GM12872 (cell line): ENCODE results near the gene EXTL1.

Experiments used
- TF ChIP-seq, protein P1 (sequence below): IDR thresholded peaks from 3 replicates; pipeline ENCODE4 v1.5.1; 2011; ENCODE audit warnings: low read depth, mild to moderate bottlenecking, low read length, moderate library complexity; ENCODE audit not compliant: insufficient read depth

Gene EXTL1

DNA sequence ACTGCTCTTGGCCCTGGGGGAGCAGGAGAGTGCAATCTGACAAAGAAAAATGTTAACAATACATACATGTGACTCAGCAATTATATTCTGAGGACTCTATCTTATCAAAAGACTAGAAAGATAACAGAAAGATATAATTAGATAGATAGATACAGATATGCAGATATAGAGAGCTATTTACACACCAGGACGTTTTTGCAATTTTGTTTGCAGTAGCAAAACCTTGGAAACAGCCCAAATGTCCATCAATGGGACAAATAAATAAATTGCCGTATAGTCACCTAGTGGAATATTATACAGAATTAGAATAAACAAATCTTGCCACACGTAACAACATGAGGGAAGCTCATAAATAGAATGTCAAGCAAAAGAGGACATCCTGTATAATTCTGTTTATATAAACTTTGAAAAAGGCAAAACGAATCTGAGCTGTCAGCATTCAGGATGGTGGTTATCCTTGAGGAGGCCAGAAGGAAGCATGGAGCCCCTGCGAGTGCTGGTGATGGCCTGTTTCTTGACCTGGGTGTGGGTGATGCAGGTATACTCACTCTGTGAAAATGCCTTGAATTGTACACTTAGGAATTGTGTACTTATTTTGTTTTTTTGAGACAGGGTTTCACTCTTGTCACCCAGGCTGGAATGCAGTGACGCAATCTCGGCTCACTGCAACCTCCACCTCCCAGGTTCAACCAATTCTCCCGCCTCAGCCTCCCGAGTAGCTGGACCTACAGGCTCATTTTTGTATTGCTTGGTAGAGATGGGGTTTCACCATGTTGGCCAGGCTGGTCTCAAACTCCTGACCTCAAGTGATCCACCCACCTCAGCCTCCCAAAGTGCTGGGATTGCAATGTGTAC, 58.6 kb downstream of the EXTL1 start:
- TF ChIP-seq, protein P1, sequence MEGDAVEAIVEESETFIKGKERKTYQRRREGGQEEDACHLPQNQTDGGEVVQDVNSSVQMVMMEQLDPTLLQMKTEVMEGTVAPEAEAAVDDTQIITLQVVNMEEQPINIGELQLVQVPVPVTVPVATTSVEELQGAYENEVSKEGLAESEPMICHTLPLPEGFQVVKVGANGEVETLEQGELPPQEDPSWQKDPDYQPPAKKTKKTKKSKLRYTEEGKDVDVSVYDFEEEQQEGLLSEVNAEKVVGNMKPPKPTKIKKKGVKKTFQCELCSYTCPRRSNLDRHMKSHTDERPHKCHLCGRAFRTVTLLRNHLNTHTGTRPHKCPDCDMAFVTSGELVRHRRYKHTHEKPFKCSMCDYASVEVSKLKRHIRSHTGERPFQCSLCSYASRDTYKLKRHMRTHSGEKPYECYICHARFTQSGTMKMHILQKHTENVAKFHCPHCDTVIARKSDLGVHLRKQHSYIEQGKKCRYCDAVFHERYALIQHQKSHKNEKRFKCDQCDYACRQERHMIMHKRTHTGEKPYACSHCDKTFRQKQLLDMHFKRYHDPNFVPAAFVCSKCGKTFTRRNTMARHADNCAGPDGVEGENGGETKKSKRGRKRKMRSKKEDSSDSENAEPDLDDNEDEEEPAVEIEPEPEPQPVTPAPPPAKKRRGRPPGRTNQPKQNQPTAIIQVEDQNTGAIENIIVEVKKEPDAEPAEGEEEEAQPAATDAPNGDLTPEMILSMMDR = no peak

DNA sequence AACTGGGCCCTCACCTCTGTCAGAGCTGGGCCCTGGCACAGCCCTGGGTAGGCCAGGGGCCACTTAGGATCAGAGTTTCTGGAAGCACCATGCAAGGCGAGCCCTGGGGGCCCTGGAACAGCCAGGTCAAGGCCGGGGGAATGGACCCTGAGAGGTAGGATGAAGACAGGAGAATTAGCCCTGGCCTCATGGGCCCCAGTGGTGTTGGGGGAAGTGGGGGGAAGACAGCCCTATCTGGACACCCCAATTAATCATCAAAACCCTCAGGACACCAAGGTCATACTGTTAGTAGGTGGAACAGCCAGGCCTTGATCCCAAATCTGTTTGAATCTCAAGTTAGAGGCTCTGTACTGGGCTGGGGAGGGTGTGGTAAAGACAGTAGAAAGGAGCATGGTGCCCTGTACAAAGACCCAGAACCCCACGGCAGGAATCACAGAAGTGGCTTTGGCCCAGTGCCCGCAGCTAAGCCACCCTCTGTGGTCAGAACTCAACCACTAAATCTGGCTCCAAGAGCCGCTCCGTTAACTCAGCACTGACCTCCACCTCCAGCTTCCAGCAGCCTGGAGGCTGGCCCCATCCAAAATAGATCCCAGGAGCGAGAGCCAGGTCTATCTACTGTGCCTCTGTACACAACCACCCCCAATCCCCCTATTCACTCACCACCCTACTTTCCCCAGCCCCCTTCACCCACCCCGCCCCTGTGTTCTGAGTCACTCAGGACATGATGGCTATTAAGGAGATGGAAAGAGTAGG, 59.9 kb downstream of the EXTL1 start:
- TF ChIP-seq, protein P1 = no peak

DNA sequence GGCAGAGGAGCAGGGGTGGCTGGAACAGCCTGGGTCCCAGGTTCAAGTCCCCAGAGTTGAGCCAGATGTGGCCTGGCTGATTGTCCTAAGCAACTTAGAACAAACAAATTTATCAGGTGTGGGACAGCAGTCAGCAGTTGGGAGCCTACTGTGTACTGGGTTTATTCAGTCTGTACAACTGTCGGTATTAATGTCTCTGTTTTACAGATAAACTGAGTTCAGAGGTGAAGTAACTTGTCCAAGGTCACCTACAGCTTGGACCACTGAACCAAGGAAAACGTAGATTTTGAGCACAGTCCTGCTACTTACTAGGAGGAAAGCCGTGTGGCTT, 60.4 kb downstream of the EXTL1 start:
- TF ChIP-seq, protein P1 = no peak

DNA sequence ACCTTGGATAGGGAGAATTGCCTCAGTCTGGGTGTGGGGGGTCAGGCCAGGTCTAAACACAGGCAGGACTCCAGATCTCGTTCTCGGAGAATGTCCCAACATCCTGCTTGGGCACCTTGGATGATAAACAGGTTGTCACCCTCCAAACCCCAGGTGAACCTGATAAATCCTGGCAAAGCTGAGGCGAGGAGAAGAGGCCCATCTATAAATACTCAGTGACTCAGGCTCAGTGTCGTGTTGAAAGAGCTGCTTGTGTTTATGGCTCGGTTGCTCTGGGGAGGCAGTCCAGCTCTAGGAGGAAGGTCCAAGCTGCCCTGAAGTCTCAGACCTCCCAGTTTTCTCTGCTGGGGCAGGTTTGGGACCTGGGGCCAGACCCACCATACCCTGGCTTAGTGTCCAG, 61.6 kb downstream of the EXTL1 start:
- TF ChIP-seq, protein P1 = no peak

DNA sequence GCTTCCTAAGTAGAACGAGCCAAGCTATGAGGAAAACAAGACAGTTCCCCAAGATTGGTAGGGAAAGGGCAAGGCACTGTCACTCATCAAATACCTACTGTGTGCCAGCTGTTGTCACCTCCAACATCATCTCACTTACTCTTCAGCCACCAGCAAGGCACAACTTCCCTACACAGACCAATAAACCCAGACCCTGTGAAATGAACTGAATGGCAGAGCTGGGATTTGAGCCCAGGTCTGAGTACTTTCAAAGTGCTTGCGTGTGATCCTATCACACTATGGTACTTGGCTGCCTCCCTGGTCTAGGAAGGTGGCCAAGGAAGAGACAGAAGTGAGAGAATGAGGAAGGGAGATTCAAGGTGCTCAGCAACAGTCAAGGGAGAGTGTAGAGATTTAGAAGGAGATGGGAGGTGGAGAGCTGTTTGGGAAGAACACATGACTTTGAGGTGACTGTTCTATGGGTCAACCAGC, 62.6 kb downstream of the EXTL1 start:
- TF ChIP-seq, protein P1 = no peak

DNA sequence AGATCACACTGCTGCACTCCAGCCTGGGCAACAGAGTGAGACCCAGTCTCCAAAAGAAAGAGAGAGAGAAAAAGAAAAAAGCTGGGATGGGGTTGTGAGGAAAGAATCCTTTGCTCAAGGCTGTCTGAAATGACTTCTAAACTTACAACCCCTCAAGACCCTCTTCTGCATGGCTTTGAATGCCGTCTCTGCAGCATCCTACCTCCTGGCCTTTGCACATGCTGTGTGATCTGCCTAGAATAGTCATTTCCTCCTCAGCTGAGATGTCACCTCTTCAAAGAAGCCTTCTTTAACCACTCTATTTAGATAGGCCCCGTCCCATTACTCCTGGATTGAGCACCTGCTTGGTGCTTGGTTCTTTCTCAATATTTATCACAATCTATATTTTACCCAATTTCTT, 63.3 kb downstream of the EXTL1 start:
- TF ChIP-seq, protein P1 = no peak
